ENCODE results near the gene SLC16A1.

Gene SLC16A1

GRCh38 chr1:112950426-112950825, 5.6 kb downstream of the SLC16A1 start:
- H4K20me1 ChIP-seq (ENCODE audit: insufficient read depth, low read length, poor library complexity, severe bottlenecking): peaks cover 50% of the 10 kb centered on the region
- peak overlapping the region; percentile 8 for H3K9ac ChIP-seq (ENCODE audit: low read depth, low read length, poor library complexity, severe bottlenecking)
- H3K4me2 ChIP-seq (ENCODE audit: low read depth, low read length, poor library complexity, severe bottlenecking): peak overlapping the region; percentile 52

GRCh38 chr1:112946683-112947082, 9.3 kb downstream of the SLC16A1 start:
- no peak overlapping the region for H3K9ac ChIP-seq (ENCODE audit: low read depth, low read length, poor library complexity, severe bottlenecking)

More at GRCh38 chr1:112950426-112950825, 5.6 kb downstream of the SLC16A1 start:
- Histone ChIP-seq H3F3A (ENCODE audit: low read depth) (no peaks in the 10 kb centered on the region), H3K27me3 (ENCODE audit: insufficient read depth, low read length, poor library complexity, severe bottlenecking) (no peaks in the 10 kb centered on the region), H3K79me2 (ENCODE audit: insufficient read depth, low read length) (peaks cover 96% of the 10 kb centered on the region), H2AFZ (ENCODE audit: low read length) (no peak overlapping the region), H3K9me3 (ENCODE audit: insufficient read depth, low read depth, low read length) (no peaks in the 10 kb centered on the region), H3K4me1 (ENCODE audit: insufficient read depth, low read length, poor library complexity, severe bottlenecking) (peaks cover 54% of the 10 kb centered on the region), H3K9me2 (replicated peaks; ENCODE audit: low read depth, low read length) (no peaks in the 10 kb centered on the region), H3K4me3 (ENCODE audit: low read length, poor library complexity, severe bottlenecking) (peak overlapping the region; percentile 22), H3K36me3 (ENCODE audit: insufficient read depth, low read length) (no peaks in the 10 kb centered on the region)
- TF ChIP-seq EZH2phosphoT487 (IDR thresholded peaks at IDR 0.05; ENCODE audit: borderline replicate concordance) (no peak), CTCF (conservative IDR thresholded peaks at IDR 0.05; ENCODE audit: low read length) (no peak)

GRCh38 chr1:112939810-112940209, 16.2 kb downstream of the SLC16A1 start:
- Histone ChIP-seq H3K9me3 (ENCODE audit: insufficient read depth, low read depth, low read length) (no peaks in the 10 kb centered on the region), H3K27me3 (ENCODE audit: insufficient read depth, low read length, poor library complexity, severe bottlenecking) (no peaks in the 10 kb centered on the region), H2AFZ (ENCODE audit: low read length) (no peak overlapping the region), H3K36me3 (ENCODE audit: insufficient read depth, low read length) (peaks cover 6% of the 10 kb centered on the region; the same call in 1 of the 2 replicates), H3K9me2 (replicated peaks; ENCODE audit: low read depth, low read length) (no peaks in the 10 kb centered on the region), H3K79me2 (ENCODE audit: insufficient read depth, low read length) (peaks cover 90% of the 10 kb centered on the region), H3K9ac (ENCODE audit: low read depth, low read length, poor library complexity, severe bottlenecking) (no peak overlapping the region), H3K4me3 (ENCODE audit: low read length, poor library complexity, severe bottlenecking) (no peak overlapping the region), H3K4me2 (ENCODE audit: low read depth, low read length, poor library complexity, severe bottlenecking) (no peak overlapping the region), H4K20me1 (ENCODE audit: insufficient read depth, low read length, poor library complexity, severe bottlenecking) (peaks cover 34% of the 10 kb centered on the region), H3K4me1 (ENCODE audit: insufficient read depth, low read length, poor library complexity, severe bottlenecking) (peaks cover 22% of the 10 kb centered on the region), H3F3A (ENCODE audit: low read depth) (no peaks in the 10 kb centered on the region)
- TF ChIP-seq EZH2phosphoT487 (IDR thresholded peaks at IDR 0.05; ENCODE audit: borderline replicate concordance): no peak
- no peak for TF ChIP-seq CTCF (conservative IDR thresholded peaks at IDR 0.05; ENCODE audit: low read length)

More at GRCh38 chr1:112946683-112947082, 9.3 kb downstream of the SLC16A1 start:
- Histone ChIP-seq H3K79me2 (ENCODE audit: insufficient read depth, low read length) (peaks cover 95% of the 10 kb centered on the region), H3K4me3 (ENCODE audit: low read length, poor library complexity, severe bottlenecking) (no peak overlapping the region), H3K36me3 (ENCODE audit: insufficient read depth, low read length) (peaks cover 6% of the 10 kb centered on the region; the same call in 1 of the 2 replicates), H3K27me3 (ENCODE audit: insufficient read depth, low read length, poor library complexity, severe bottlenecking) (no peaks in the 10 kb centered on the region), H3K9me2 (replicated peaks; ENCODE audit: low read depth, low read length) (no peaks in the 10 kb centered on the region), H2AFZ (ENCODE audit: low read length) (no peak overlapping the region), H3K4me1 (ENCODE audit: insufficient read depth, low read length, poor library complexity, severe bottlenecking) (peaks cover 21% of the 10 kb centered on the region), H3K9me3 (ENCODE audit: insufficient read depth, low read depth, low read length) (no peaks in the 10 kb centered on the region), H3K4me2 (ENCODE audit: low read depth, low read length, poor library complexity, severe bottlenecking) (no peak overlapping the region), H3F3A (ENCODE audit: low read depth) (no peaks in the 10 kb centered on the region), H4K20me1 (ENCODE audit: insufficient read depth, low read length, poor library complexity, severe bottlenecking) (peaks cover 33% of the 10 kb centered on the region)
- TF ChIP-seq EZH2phosphoT487 (IDR thresholded peaks at IDR 0.05; ENCODE audit: borderline replicate concordance) (no peak), CTCF (conservative IDR thresholded peaks at IDR 0.05; ENCODE audit: low read length) (no peak)
